GM19395 (cell line): Measurements from ENCODE around the gene MFN2.
A peak's percentile ranks its signal among the peaks of the same experiment; 100 is the strongest.
"Not testable (repeated sequence)": the region's sequence is repeated elsewhere in the genome, so short reads cannot be mapped to it uniquely, and the experiment has no call there.

Experiments used
- ATAC-seq: cut with Tn5 transposase; IDR thresholded peaks from one replicate; pipeline ENCODE4 v1.9.1; 2021; ENCODE audit warnings: mild to moderate bottlenecking, moderate library complexity; ENCODE audit not compliant: unreplicated experiment

MFN2 gene

GRCh38 chr1:12015499-12015898 is 35.3 kb downstream of the MFN2 start:
- no peak for ATAC-seq

- no peak for ATAC-seq
Measured at GRCh38 chr1:12016182-12016581, 35.9 kb downstream of the MFN2 start.

GRCh38 chr1:12019858-12020509 is 39.7 kb downstream of the MFN2 start:
- no peak for ATAC-seq

GRCh38 chr1:12021616-12022015 is 41.4 kb downstream of the MFN2 start:
- no peak for ATAC-seq

GRCh38 chr1:12022036-12022435 is 41.8 kb downstream of the MFN2 start:
- no peak for ATAC-seq

- no peak for ATAC-seq
Measured at GRCh38 chr1:12026586-12026985, 46.3 kb downstream of the MFN2 start.

- no peak for ATAC-seq
Measured at GRCh38 chr1:12028248-12028647, 48.0 kb downstream of the MFN2 start.

- no peak for ATAC-seq
Measured at GRCh38 chr1:12028957-12029511, 48.8 kb downstream of the MFN2 start.

- ATAC-seq, result no peak
Measured at GRCh38 chr1:12029720-12030339, 49.6 kb downstream of the MFN2 start.

GRCh38 chr1:12031039-12031980 is 51.1 kb downstream of the MFN2 start:
- ATAC-seq, result no peak

GRCh38 chr1:12032161-12032621 is 51.9 kb downstream of the MFN2 start:
- ATAC-seq, result no peak

- not testable (repeated sequence) for ATAC-seq
Measured at GRCh38 chr1:12033441-12033840, 53.2 kb downstream of the MFN2 start.

GRCh38 chr1:12034381-12034801 is 54.1 kb downstream of the MFN2 start:
- no peak for ATAC-seq

- ATAC-seq, result no peak
Measured at GRCh38 chr1:12035312-12035711, 55.1 kb downstream of the MFN2 start.

- no peak for ATAC-seq
Measured at GRCh38 chr1:12037486-12038355, 57.5 kb downstream of the MFN2 start.

GRCh38 chr1:12038356-12039163 is 58.3 kb downstream of the MFN2 start:
- no peak for ATAC-seq

- ATAC-seq, result no peak
Measured at GRCh38 chr1:12039164-12039525, 58.9 kb downstream of the MFN2 start.

- peak; percentile 43 for ATAC-seq
Measured at GRCh38 chr1:12039824-12040456, 59.7 kb downstream of the MFN2 start.

GRCh38 chr1:12040457-12041051 is 60.3 kb downstream of the MFN2 start:
- ATAC-seq, result peak; percentile 85
